GM19035 (cell line): ENCODE data around the gene OXNAD1.

ENCODE experiments used
- ATAC-seq: cut with Tn5 transposase; IDR thresholded peaks from one replicate; pipeline ENCODE4 v1.9.1; 2021; ENCODE audit not compliant: unreplicated experiment

Gene OXNAD1, protein sequence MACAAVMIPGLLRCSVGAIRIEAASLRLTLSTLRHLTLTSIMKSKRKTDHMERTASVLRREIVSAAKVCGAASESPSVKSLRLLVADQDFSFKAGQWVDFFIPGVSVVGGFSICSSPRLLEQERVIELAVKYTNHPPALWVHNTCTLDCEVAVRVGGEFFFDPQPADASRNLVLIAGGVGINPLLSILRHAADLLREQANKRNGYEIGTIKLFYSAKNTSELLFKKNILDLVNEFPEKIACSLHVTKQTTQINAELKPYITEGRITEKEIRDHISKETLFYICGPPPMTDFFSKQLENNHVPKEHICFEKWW

GRCh38 chr3:16264708-16265454, at the start of gene OXNAD1, which contains the start of gene DPH3:
Gene OXNAD1, plus strand, starts transcription at chr3:16265212. Its CDS starts 5,741 bp downstream, at chr3:16270953.
Gene DPH3, minus strand, starts transcription at chr3:16264943. Its CDS starts 67 bp downstream, at chr3:16264876.
- peak; percentile 99 for ATAC-seq

- no peak for ATAC-seq
Observed at GRCh38 chr3:16216373-16216935, 48.6 kb upstream of the OXNAD1 start.

GRCh38 chr3:16219777-16220176, 45.2 kb upstream of the OXNAD1 start:
- no peak for ATAC-seq

DNA sequence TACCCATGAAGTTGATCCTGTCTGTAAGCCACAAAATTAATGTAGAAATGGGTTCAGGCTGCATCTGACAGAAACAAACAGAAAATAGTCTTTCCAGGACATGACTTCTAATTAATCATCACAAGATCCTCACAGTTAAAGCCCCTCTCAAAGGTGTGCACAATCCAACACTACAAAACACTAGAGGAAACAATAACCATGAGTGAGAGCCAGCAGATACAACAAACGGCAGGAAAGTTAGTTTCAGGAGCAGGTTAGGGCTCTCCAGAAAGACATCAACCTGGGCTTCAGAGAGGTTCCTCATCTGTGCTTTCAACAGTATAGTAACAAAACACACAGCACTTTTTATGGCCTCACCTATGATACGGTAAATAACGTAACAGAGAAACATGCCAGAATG, 43.0 kb upstream of the OXNAD1 start:
- ATAC-seq, result no peak

- no peak for ATAC-seq
Observed at GRCh38 chr3:16222547-16222946, 42.5 kb upstream of the OXNAD1 start.

DNA sequence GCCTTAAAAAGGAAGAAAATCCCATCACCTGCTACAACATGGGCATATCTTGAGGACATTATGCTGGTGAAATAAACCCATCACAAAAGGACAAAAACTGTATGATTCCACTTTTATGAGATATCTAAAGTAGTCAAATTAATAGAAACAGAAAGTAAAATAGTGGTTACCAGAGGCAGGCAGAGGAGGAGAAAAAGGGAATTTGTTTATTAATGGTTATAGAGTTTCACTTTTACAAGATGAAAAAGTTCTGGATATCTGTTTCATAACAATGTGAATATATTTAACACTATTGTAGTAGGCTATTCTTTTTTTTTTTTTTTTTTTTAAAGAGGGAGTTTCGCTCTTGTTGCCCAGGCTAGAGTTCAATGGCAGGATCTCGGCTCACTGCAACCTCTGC, 40.7 kb upstream of the OXNAD1 start:
- ATAC-seq, result no peak

- no peak for ATAC-seq
Observed at GRCh38 chr3:16227566-16227965, 37.4 kb upstream of the OXNAD1 start.

DNA sequence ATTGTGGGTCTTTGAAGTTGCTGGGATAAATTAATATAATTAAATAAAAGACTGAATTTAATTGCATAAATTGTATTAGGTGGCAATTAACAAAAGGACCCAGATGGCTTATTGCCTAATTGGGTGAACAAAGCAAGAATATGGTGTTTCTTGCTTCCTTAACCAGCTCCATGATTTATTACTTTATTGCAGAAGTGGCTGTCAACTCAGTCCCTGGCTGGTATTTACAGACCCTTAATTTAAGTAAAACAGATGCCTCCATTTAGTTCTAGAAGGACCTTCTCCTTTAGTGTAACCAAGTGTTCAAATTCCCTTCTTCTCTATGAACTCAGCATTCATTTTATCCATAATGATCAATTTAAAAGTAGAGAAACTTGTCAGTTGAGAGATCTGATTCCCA, 35.3 kb upstream of the OXNAD1 start:
- no peak for ATAC-seq

GRCh38 chr3:16231983-16232382, 33.0 kb upstream of the OXNAD1 start:
- no peak for ATAC-seq

DNA sequence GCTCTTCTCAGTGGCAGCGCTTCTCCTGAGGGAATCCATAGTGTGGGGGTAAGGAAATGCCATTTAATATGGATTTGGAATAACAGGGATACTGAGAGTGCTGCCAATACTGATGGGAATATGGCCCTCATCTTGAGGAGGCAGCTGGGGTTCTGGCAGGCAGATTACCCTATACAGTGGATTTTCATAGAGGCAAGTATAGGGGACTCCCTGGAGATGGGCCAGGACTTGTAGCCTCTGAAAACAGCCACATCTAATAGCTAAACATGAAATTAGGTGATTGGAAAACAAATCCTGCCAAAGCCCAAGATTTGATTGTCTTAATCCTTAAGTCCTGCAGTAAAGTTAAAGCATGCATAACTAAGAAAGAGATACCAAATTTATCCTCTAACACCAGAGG, 31.2 kb upstream of the OXNAD1 start:
- ATAC-seq, result no peak

- ATAC-seq, result no peak
Observed at GRCh38 chr3:16234281-16234680, 30.7 kb upstream of the OXNAD1 start.

DNA sequence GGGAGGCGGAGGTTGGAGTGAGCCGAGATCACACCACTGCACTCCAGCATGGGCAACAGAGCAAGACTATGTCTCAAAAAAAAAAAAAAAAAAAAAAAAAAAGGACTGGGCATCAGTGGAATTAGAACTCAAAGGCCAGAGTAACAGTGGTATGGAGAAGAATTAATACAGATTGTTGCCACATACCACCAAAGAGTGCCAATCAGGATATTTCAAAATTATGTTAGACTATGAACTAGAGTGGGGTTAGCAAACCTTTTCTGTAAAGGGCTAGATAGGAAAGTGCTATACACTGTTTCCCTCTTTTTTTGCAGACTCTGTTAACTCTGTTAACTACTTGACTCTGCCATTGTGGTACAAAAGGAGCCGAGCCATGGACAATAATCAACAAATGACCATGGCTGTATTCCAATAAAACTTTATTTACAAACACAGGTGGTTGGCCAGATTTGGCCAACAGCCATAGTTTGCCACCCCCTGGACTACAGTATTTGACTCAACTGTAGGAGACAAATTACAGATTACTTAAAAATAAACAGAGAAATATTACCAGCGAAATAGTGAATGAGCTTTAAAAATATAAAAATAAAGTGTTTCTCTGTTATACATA, 28.9 kb upstream of the OXNAD1 start:
- ATAC-seq, result no peak

DNA sequence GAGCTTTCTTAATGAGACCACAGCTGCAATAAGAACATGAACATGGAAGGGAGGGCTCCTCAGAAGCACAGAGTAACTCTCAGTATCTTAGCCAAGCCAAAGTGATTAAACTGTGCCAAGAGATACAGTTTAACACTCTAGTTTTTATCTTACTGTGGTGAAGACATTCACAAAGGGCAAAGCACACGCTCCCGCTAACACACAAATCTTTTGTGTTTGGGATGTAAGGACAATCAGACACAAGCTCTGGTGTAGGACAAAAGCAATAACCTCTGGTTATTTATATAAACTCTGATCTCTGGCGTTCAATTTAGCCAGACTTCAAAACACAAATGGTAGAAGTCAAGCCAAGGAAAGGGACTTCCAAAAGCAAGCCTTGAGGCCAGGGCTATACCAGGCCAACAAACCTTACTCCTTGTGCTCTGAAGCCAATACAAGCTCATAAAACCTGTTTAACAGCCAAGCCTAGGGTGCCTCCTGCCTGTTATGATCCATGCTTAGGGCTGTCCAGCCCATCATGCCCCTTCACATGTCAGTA, 28.1 kb upstream of the OXNAD1 start:
- ATAC-seq, result no peak

- no peak for ATAC-seq
Observed at GRCh38 chr3:16239086-16239770, 25.8 kb upstream of the OXNAD1 start.

- no peak for ATAC-seq
Observed at GRCh38 chr3:16239780-16240179, 25.2 kb upstream of the OXNAD1 start.

DNA sequence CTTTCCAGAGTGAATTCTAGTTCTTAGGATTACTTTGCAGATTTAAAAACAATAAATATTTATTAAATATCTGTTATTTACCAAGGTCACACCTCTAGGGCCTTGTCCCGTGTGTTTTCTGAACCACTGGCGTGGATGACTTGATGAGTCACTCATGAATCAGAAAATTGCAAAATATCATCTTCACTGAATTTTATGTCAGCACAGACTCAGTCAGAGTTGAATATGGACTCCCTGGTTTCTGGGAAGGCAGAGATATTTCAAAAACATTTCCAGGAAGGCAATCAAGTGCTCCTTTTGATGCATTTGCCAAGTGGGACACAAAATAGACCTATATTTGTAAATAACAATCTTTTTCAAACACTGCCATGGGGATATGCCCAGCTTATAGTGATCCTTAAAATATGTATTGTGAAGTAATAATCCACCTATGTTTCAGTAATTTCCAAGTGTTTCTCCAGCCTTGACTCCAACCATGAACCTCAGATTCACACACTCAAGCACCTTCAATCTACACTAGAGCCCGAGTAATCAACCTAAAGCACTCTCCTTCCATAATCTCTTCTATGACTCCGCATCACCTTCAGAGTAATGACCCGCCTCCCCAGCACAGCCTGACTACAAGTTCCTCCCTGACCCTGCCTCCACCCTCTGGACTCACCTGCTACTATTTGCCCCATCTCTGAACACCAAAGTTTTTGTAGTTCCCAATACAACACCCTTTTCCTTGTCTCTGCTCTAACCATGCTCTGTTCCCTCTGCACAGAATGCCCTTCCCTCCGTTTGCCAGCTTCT, 24.6 kb upstream of the OXNAD1 start:
- no peak for ATAC-seq

- no peak for ATAC-seq
Observed at GRCh38 chr3:16241225-16241624, 23.8 kb upstream of the OXNAD1 start.

GRCh38 chr3:16242177-16242576, 22.8 kb upstream of the OXNAD1 start:
- no peak for ATAC-seq

DNA sequence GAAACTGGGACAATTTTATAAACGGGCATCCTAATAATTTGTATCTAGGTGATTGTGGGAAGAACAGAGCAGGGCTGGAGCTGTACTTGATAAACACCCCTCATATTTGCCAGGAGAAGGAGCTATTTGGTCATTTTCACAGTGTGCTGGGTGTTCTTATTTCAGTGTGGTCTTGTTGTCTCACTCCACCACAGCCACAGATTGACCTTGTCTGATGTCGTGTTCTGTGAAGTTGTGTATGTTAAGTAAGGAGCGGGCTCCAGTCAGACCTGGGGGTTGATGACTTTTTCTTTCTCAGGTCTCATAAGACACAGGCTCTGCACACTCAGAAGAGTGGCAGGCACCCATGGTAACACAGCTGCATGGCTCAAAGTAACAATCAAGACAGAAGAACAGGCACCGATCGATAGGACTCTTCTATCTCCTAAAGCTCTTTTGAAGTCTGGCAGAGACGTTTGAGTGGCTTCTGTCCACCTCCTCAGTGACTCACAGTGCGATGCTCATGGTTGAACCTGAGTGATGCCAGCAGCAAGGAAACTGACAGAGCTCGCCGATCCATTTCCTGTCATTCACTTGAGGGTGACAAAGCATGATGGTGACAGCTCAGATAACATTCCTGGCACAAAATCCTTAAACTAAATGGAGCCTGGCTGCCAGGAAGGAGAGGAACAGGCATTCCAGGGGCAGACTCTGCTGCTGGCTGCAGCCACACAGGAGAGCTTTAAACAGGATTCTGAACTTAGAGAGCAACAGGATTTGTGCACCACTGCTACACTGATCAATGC, 21.1 kb upstream of the OXNAD1 start:
- no peak for ATAC-seq
